ENCODE data around the gene SUCNR1. TPM values are rescaled to one million over a fixed set of nuclear protein-coding genes. Genes with fewer than 3 reads are reported as not detected.

SUCNR1 gene
- total RNA-seq, 1 donor from 2014 or later: not detected

- Mint-ChIP-seq H3K9me3 (ENCODE audit: unreplicated experiment) (no peaks in the 10 kb centered on the region), H3K27ac (ENCODE audit: unreplicated experiment) (no peak overlapping the region), H3K4me3 (ENCODE audit: unreplicated experiment) (no peak overlapping the region), H3K36me3 (ENCODE audit: unreplicated experiment) (no peaks in the 10 kb centered on the region), H3K4me1 (ENCODE audit: low read depth, unreplicated experiment) (no peaks in the 10 kb centered on the region), H3K27me3 (ENCODE audit: unreplicated experiment) (no peaks in the 10 kb centered on the region)
- TF ChIP-seq, protein P1, sequence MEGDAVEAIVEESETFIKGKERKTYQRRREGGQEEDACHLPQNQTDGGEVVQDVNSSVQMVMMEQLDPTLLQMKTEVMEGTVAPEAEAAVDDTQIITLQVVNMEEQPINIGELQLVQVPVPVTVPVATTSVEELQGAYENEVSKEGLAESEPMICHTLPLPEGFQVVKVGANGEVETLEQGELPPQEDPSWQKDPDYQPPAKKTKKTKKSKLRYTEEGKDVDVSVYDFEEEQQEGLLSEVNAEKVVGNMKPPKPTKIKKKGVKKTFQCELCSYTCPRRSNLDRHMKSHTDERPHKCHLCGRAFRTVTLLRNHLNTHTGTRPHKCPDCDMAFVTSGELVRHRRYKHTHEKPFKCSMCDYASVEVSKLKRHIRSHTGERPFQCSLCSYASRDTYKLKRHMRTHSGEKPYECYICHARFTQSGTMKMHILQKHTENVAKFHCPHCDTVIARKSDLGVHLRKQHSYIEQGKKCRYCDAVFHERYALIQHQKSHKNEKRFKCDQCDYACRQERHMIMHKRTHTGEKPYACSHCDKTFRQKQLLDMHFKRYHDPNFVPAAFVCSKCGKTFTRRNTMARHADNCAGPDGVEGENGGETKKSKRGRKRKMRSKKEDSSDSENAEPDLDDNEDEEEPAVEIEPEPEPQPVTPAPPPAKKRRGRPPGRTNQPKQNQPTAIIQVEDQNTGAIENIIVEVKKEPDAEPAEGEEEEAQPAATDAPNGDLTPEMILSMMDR (IDR thresholded peaks at IDR 0.05; ENCODE audit: partially characterized antibody, unreplicated experiment): no peak
- DNase-seq: no peak
Observed at GRCh38 chr3:151912028-151912427, 38.6 kb downstream of the SUCNR1 start.

DNA sequence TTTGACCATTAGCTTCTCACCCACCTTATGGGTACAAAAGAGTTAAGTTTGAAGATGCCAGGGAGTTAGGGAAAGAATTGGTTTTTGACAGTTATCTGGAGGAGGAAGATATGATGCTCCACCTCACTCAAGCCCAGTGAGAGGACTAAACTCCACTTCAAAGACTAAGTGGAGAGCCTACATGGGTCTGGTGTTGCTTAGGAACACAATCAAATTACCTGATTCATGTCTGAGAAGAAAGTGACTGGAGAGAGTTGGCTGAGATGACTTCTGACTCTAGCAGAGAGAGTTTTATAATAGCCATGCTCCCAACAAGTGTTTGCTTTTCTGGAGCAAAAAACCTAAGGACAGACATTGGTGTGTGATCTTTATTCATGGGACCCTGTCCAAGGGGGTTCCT lies 43.3 kb downstream of the SUCNR1 start:
- no peak overlapping the region for H3K27ac Mint-ChIP-seq (ENCODE audit: unreplicated experiment)
- H3K9me3 Mint-ChIP-seq (ENCODE audit: unreplicated experiment): no peaks in the 10 kb centered on the region

DNA sequence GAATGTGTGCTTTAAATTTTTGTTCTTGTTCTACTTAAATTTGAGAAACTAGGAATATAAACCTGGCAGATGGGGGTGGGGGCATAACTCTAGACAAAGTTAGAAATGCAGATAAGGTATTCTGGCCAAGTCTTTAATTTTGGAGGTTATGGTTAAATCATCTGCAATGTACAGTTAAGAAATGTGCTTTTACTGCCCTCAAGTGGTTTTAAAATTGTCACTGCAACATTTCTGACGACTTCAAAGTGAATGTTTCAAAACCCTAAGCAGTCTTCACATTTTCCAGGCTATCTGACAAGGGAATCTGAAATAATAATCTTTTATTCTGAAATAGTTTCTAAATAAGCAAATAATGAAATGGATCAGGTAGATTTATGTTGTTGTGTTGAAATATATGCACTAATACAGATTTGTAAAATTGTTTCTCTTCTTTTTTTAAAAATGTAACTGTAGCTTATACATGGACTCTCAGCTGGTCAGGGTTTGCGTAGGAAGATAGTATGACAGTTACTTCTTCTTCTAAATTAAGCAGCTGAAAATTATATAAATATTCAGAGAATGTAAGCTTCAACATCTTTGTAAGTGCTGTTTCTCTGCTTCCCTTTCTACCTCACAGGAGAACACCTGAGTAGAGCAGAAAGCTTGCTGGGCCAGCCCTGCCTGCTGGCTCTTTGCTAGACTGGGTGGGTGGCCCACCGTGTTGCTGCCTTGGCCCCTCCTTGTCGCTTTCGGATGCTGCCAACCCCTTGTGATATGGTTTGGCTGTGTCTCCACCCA lies 45.0 kb downstream of the SUCNR1 start:
- H3K36me3 Mint-ChIP-seq (ENCODE audit: unreplicated experiment): no peaks in the 10 kb centered on the region
- DNase-seq: no peak
- no peaks in the 10 kb centered on the region for H3K9me3 Mint-ChIP-seq (ENCODE audit: unreplicated experiment)
- H3K4me3 Mint-ChIP-seq (ENCODE audit: unreplicated experiment): no peak overlapping the region
- H3K27me3 Mint-ChIP-seq (ENCODE audit: unreplicated experiment): no peaks in the 10 kb centered on the region
- H3K4me1 Mint-ChIP-seq (ENCODE audit: low read depth, unreplicated experiment): no peaks in the 10 kb centered on the region
- TF ChIP-seq, protein P1 (IDR thresholded peaks at IDR 0.05; ENCODE audit: partially characterized antibody, unreplicated experiment): peak; percentile 49
- H3K27ac Mint-ChIP-seq (ENCODE audit: unreplicated experiment): no peak overlapping the region

More for the DNA sequence above, 43.3 kb downstream of the SUCNR1 start:
- Mint-ChIP-seq H3K4me1 (ENCODE audit: low read depth, unreplicated experiment) (no peaks in the 10 kb centered on the region), H3K4me3 (ENCODE audit: unreplicated experiment) (no peak overlapping the region), H3K27me3 (ENCODE audit: unreplicated experiment) (no peaks in the 10 kb centered on the region), H3K36me3 (ENCODE audit: unreplicated experiment) (no peaks in the 10 kb centered on the region)
- TF ChIP-seq, protein P1 (IDR thresholded peaks at IDR 0.05; ENCODE audit: partially characterized antibody, unreplicated experiment): no peak
- DNase-seq: no peak

DNA sequence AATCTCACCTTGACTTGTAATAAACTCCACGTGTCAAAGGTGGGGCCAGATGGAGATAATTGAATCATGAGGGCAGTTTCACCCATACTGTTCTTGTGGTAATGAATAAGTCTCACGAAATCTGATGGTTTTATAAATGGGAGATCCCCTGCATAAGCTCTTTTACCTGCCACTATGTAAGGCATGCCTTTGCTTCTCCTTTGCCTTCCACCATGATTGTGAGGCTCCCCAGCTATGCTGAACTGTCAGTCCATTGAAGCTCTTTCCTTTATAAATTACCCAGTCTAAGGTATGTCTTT lies 45.5 kb downstream of the SUCNR1 start:
- Mint-ChIP-seq H3K4me1 (ENCODE audit: low read depth, unreplicated experiment) (no peaks in the 10 kb centered on the region), H3K9me3 (ENCODE audit: unreplicated experiment) (no peaks in the 10 kb centered on the region), H3K27ac (ENCODE audit: unreplicated experiment) (no peak overlapping the region), H3K4me3 (ENCODE audit: unreplicated experiment) (no peak overlapping the region), H3K27me3 (ENCODE audit: unreplicated experiment) (no peaks in the 10 kb centered on the region), H3K36me3 (ENCODE audit: unreplicated experiment) (no peaks in the 10 kb centered on the region)
- DNase-seq: no peak
- TF ChIP-seq, protein P1 (IDR thresholded peaks at IDR 0.05; ENCODE audit: partially characterized antibody, unreplicated experiment): no peak

DNA sequence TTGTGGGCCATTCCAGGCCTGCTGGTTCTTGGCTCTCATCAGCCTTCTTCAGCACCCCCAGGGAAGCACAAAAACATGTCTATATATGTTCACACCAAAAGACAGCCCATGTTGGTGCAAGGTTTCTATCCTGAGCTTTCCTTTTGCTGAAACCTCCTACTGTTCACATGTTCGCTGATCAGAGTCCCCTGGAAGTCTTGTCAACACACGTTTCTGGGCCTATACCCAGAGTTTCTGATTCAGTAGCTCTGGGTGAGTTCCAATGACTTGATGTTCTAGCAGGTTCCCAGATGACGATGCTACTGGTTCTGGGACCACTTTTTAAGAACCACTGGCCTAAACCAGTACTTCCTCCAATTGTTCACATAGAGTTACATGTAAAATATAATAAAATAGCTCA lies 46.0 kb downstream of the SUCNR1 start:
- H3K4me1 Mint-ChIP-seq (ENCODE audit: low read depth, unreplicated experiment): no peaks in the 10 kb centered on the region
- H3K27me3 Mint-ChIP-seq (ENCODE audit: unreplicated experiment): no peaks in the 10 kb centered on the region
- no peak overlapping the region for H3K27ac Mint-ChIP-seq (ENCODE audit: unreplicated experiment)
- H3K4me3 Mint-ChIP-seq (ENCODE audit: unreplicated experiment): no peak overlapping the region
- no peaks in the 10 kb centered on the region for H3K36me3 Mint-ChIP-seq (ENCODE audit: unreplicated experiment)
- DNase-seq: no peak
- no peaks in the 10 kb centered on the region for H3K9me3 Mint-ChIP-seq (ENCODE audit: unreplicated experiment)
- TF ChIP-seq, protein P1 (IDR thresholded peaks at IDR 0.05; ENCODE audit: partially characterized antibody, unreplicated experiment): no peak

Data from glutamatergic neuron (in vitro differentiated cells).